ACC112 (cell line): ENCODE data around the gene LIN54.
"Not testable (repeated sequence)": the region's sequence is repeated elsewhere in the genome, so short reads cannot be mapped to it uniquely, and the experiment has no call there.

Experiments
- H2AFZ ChIP-seq: fragments of 200-600 bp; sonication (generic); one replicate; pipeline ENCODE4 v1.6.0; 2017; ENCODE audit warnings: antibody characterized with exemption, low read length; ENCODE audit not compliant: unreplicated experiment
- H3K27ac ChIP-seq: fragments of 200-600 bp; sonication (generic); 2 replicates; pipeline ENCODE4 v1.5.1; 2014; ENCODE audit warnings: low read depth, mild to moderate bottlenecking, antibody characterized with exemption, low read length, moderate library complexity
- H3K27me3 ChIP-seq: fragments of 200-600 bp; sonication (generic); 2 replicates; pipeline ENCODE4 v1.6.1; 2014; ENCODE audit warnings: mild to moderate bottlenecking, antibody characterized with exemption, low read length, moderate library complexity, mixed read lengths; ENCODE audit not compliant: insufficient read depth
- H3K36me3 ChIP-seq: fragments of 200-600 bp; sonication (generic); 2 replicates; pipeline ENCODE4 v1.6.1; 2016; ENCODE audit warnings: mild to moderate bottlenecking, antibody characterized with exemption, low read length, moderate library complexity, mixed read lengths; ENCODE audit not compliant: insufficient read depth
- H3K4me1 ChIP-seq: fragments of 200-600 bp; sonication (generic); one replicate; pipeline ENCODE4 v1.6.1; 2016; ENCODE audit warnings: low read length, mixed read lengths; ENCODE audit not compliant: insufficient read depth, unreplicated experiment, control insufficient read depth
- H3K4me3 ChIP-seq: fragments of 200-600 bp; sonication (generic); 2 replicates; pipeline ENCODE4 v1.5.1; 2014; ENCODE audit warnings: mild to moderate bottlenecking, low read depth, low read length
- H3K79me2 ChIP-seq: fragments of 200-600 bp; sonication (generic); one replicate; pipeline ENCODE4 v1.6.0; 2016; ENCODE audit warnings: low read length; ENCODE audit not compliant: control insufficient read depth, unreplicated experiment, insufficient read depth

The LIN54 gene

GRCh38 chr4:82987519-82987918, 23.1 kb downstream of the LIN54 start:
- H2AFZ ChIP-seq, H3K4me3 ChIP-seq, H3K27ac ChIP-seq, H3K27me3 ChIP-seq, H3K36me3 ChIP-seq: not testable (repeated sequence)
- Histone ChIP-seq H3K4me1 (peaks cover 25% of the 10 kb centered on the region), H3K79me2 (peaks cover 62% of the 10 kb centered on the region)

- Histone ChIP-seq H3K4me1 (peaks cover 17% of the 10 kb centered on the region), H3K4me3 (no peak overlapping the region), H3K27me3 (no peaks in the 10 kb centered on the region), H3K27ac (peak overlapping the region; percentile 16; the same call in 1 of the 2 replicates), H2AFZ (no peak overlapping the region), H3K36me3 (peaks cover 9% of the 10 kb centered on the region; the same call in 1 of the 2 replicates), H3K79me2 (peaks cover 39% of the 10 kb centered on the region)
These were observed 26.2 kb downstream of the LIN54 start for GRCh38 chr4:82984459-82984858.

GRCh38 chr4:82983444-82983843, 27.2 kb downstream of the LIN54 start:
- Histone ChIP-seq H3K27me3 (no peaks in the 10 kb centered on the region), H3K79me2 (peaks cover 34% of the 10 kb centered on the region), H2AFZ (no peak overlapping the region), H3K36me3 (peaks cover 10% of the 10 kb centered on the region; the same call in 1 of the 2 replicates), H3K27ac (no peak overlapping the region), H3K4me3 (no peak overlapping the region), H3K4me1 (peaks cover 7% of the 10 kb centered on the region)

- H3K27ac ChIP-seq, result no peak overlapping the region
- H3K27me3 ChIP-seq, result no peaks in the 10 kb centered on the region
- H3K36me3 ChIP-seq, result peaks cover 14% of the 10 kb centered on the region; the same call in 1 of the 2 replicates
- no peak overlapping the region for H3K4me3 ChIP-seq
- no peak overlapping the region for H2AFZ ChIP-seq
- peaks cover 15% of the 10 kb centered on the region for H3K79me2 ChIP-seq
- H3K4me1 ChIP-seq, result peaks cover 4% of the 10 kb centered on the region
These were observed 29.5 kb downstream of the LIN54 start for GRCh38 chr4:82981138-82981537.

- peaks cover 7% of the 10 kb centered on the region for H3K4me1 ChIP-seq
- H3K36me3 ChIP-seq, result 0 out of 2 replicates have a peak, but pooled peaks cover 5% of the 10 kb centered on the region
- no peaks in the 10 kb centered on the region for H3K79me2 ChIP-seq
- no peak overlapping the region for H2AFZ ChIP-seq
- H3K27me3 ChIP-seq, result no peaks in the 10 kb centered on the region
- no peak overlapping the region for H3K27ac ChIP-seq
- no peak overlapping the region for H3K4me3 ChIP-seq
These were observed 34.8 kb downstream of the LIN54 start for GRCh38 chr4:82975792-82976191.

GRCh38 chr4:82969414-82969813, 41.2 kb downstream of the LIN54 start:
- Histone ChIP-seq H3K36me3 (peaks cover 14% of the 10 kb centered on the region; the same call in 1 of the 2 replicates), H3K27me3 (no peaks in the 10 kb centered on the region)

GRCh38 chr4:82968972-82969371, 41.7 kb downstream of the LIN54 start:
- Histone ChIP-seq H3K27ac (no peak overlapping the region), H2AFZ (no peak overlapping the region), H3K4me1 (no peaks in the 10 kb centered on the region), H3K27me3 (no peaks in the 10 kb centered on the region), H3K79me2 (no peaks in the 10 kb centered on the region), H3K36me3 (peaks cover 18% of the 10 kb centered on the region), H3K4me3 (no peak overlapping the region)

More at GRCh38 chr4:82969414-82969813, 41.2 kb downstream of the LIN54 start:
- Histone ChIP-seq H3K4me3 (no peak overlapping the region), H3K79me2 (no peaks in the 10 kb centered on the region), H3K27ac (no peak overlapping the region), H2AFZ (no peak overlapping the region), H3K4me1 (no peaks in the 10 kb centered on the region)

- Histone ChIP-seq H3K27me3 (no peaks in the 10 kb centered on the region), H2AFZ (no peak overlapping the region), H3K4me3 (no peak overlapping the region), H3K36me3 (peaks cover 29% of the 10 kb centered on the region), H3K27ac (no peak overlapping the region), H3K79me2 (no peaks in the 10 kb centered on the region), H3K4me1 (no peaks in the 10 kb centered on the region)
These were observed 44.9 kb downstream of the LIN54 start for GRCh38 chr4:82965763-82966162.

GRCh38 chr4:82957045-82957444, 53.6 kb downstream of the LIN54 start:
- Histone ChIP-seq H3K4me1 (no peaks in the 10 kb centered on the region), H2AFZ (no peak overlapping the region), H3K79me2 (no peaks in the 10 kb centered on the region), H3K36me3 (0 out of 2 replicates have a peak, but pooled peaks cover 5% of the 10 kb centered on the region), H3K27ac (no peak overlapping the region), H3K27me3 (no peaks in the 10 kb centered on the region), H3K4me3 (no peak overlapping the region)

GRCh38 chr4:82954212-82954611, 56.4 kb downstream of the LIN54 start:
- Histone ChIP-seq H3K4me3 (no peak overlapping the region), H3K79me2 (peaks cover 3% of the 10 kb centered on the region), H3K4me1 (no peaks in the 10 kb centered on the region)

GRCh38 chr4:82951196-82951595, 59.4 kb downstream of the LIN54 start:
- Histone ChIP-seq H3K27me3 (no peaks in the 10 kb centered on the region), H3K4me1 (peaks cover 6% of the 10 kb centered on the region), H2AFZ (no peak overlapping the region), H3K79me2 (peaks cover 3% of the 10 kb centered on the region), H3K27ac (no peak overlapping the region), H3K4me3 (no peak overlapping the region), H3K36me3 (peaks cover 2% of the 10 kb centered on the region; the same call in 1 of the 2 replicates)

More at GRCh38 chr4:82954212-82954611, 56.4 kb downstream of the LIN54 start:
- Histone ChIP-seq H2AFZ (no peak overlapping the region), H3K27me3 (no peaks in the 10 kb centered on the region), H3K36me3 (no peaks in the 10 kb centered on the region), H3K27ac (no peak overlapping the region)
